ENCODE measurements around the gene FAM193A.

The FAM193A gene

DNA sequence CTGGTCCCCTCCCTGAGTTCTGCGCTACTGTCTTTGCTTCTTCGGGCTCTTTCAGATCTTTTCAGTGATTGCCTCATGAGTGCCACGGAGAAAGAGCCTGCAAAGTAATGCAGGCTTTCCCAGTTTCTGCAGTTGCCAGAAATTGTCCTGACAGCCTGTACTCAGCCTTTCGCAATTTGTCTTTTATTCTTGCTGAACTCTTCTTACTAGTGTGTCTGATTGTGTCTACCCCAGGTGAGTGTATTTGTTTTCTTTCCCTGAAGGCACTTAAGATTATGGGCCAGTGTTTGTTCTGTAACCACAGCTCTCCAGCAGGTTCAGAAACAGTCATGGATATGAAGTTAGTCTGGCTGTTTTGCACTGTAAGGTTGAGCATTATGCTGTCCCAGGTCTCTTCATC, 47.1 kb downstream of the FAM193A start:
- H2AFZ ChIP-seq (ENCODE audit: low read length), result no peak overlapping the region
- H3K36me3 ChIP-seq (ENCODE audit: insufficient read depth, low read length), result no peaks in the 10 kb centered on the region
- no peaks in the 10 kb centered on the region for H3K9me3 ChIP-seq (ENCODE audit: low read length)
- H3K4me1 ChIP-seq (ENCODE audit: insufficient read depth, low read length, severe bottlenecking), result peaks cover 23% of the 10 kb centered on the region
- peaks cover 20% of the 10 kb centered on the region for H3K79me2 ChIP-seq (ENCODE audit: insufficient read depth, low read length)
- H3K9me2 ChIP-seq (ENCODE audit: low read depth, low read length), result no peaks in the 10 kb centered on the region
- no peak overlapping the region for H3K9ac ChIP-seq (ENCODE audit: low read length)
- no peak overlapping the region for H3K27ac ChIP-seq (ENCODE audit: low read depth, low read length, poor library complexity, severe bottlenecking)
- H3K27me3 ChIP-seq (ENCODE audit: insufficient read depth, low read length), result no peaks in the 10 kb centered on the region
- no peaks in the 10 kb centered on the region for H4K20me1 ChIP-seq (ENCODE audit: insufficient read depth, low read length)
- no peaks in the 10 kb centered on the region for H3F3A ChIP-seq (ENCODE audit: insufficient read depth, low read length)
- H3K4me2 ChIP-seq (ENCODE audit: low read length), result no peak overlapping the region
- no peak for TF ChIP-seq EZH2 (IDR thresholded peaks at IDR 0.05; ENCODE audit: borderline replicate concordance, low read length)
- TF ChIP-seq, protein P1, sequence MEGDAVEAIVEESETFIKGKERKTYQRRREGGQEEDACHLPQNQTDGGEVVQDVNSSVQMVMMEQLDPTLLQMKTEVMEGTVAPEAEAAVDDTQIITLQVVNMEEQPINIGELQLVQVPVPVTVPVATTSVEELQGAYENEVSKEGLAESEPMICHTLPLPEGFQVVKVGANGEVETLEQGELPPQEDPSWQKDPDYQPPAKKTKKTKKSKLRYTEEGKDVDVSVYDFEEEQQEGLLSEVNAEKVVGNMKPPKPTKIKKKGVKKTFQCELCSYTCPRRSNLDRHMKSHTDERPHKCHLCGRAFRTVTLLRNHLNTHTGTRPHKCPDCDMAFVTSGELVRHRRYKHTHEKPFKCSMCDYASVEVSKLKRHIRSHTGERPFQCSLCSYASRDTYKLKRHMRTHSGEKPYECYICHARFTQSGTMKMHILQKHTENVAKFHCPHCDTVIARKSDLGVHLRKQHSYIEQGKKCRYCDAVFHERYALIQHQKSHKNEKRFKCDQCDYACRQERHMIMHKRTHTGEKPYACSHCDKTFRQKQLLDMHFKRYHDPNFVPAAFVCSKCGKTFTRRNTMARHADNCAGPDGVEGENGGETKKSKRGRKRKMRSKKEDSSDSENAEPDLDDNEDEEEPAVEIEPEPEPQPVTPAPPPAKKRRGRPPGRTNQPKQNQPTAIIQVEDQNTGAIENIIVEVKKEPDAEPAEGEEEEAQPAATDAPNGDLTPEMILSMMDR (IDR thresholded peaks at IDR 0.05; ENCODE audit: low read length), result no peak
- H3K4me3 ChIP-seq (ENCODE audit: low read depth, low read length, poor library complexity, severe bottlenecking), result no peak overlapping the region

DNA sequence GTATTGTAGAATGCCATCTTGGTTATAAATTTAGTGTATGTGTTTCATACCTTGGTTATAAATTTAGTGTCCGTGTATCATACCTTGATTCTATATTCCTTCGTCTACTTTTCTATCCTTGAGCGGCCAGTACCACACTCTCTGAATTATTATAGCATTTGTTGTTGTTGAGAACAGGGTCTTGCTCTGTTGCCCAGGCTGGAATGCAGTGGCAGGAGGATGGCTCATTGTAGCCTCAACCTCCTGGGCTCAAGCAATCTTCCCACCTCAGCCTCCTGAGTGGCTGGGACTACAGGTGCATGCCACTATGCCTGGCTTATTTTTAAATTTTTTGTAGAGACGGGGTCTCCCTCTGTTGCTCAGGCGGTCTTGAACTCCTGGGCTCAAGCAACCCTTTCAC, 50.1 kb downstream of the FAM193A start:
- Histone ChIP-seq H3K4me2 (ENCODE audit: low read length) (no peak overlapping the region), H3K9me2 (ENCODE audit: low read depth, low read length) (no peaks in the 10 kb centered on the region), H3K4me3 (ENCODE audit: low read depth, low read length, poor library complexity, severe bottlenecking) (no peak overlapping the region), H3K9ac (ENCODE audit: low read length) (no peak overlapping the region), H3K79me2 (ENCODE audit: insufficient read depth, low read length) (peaks cover 33% of the 10 kb centered on the region), H4K20me1 (ENCODE audit: insufficient read depth, low read length) (no peaks in the 10 kb centered on the region), H3K27ac (ENCODE audit: low read depth, low read length, poor library complexity, severe bottlenecking) (no peak overlapping the region), H3F3A (ENCODE audit: insufficient read depth, low read length) (no peaks in the 10 kb centered on the region), H3K36me3 (ENCODE audit: insufficient read depth, low read length) (no peaks in the 10 kb centered on the region), H3K9me3 (ENCODE audit: low read length) (no peaks in the 10 kb centered on the region), H3K4me1 (ENCODE audit: insufficient read depth, low read length, severe bottlenecking) (peaks cover 31% of the 10 kb centered on the region), H2AFZ (ENCODE audit: low read length) (no peak overlapping the region), H3K27me3 (ENCODE audit: insufficient read depth, low read length) (no peaks in the 10 kb centered on the region)
- TF ChIP-seq, protein P1 (IDR thresholded peaks at IDR 0.05; ENCODE audit: low read length), result no peak
- TF ChIP-seq EZH2 (IDR thresholded peaks at IDR 0.05; ENCODE audit: borderline replicate concordance, low read length), result no peak

DNA sequence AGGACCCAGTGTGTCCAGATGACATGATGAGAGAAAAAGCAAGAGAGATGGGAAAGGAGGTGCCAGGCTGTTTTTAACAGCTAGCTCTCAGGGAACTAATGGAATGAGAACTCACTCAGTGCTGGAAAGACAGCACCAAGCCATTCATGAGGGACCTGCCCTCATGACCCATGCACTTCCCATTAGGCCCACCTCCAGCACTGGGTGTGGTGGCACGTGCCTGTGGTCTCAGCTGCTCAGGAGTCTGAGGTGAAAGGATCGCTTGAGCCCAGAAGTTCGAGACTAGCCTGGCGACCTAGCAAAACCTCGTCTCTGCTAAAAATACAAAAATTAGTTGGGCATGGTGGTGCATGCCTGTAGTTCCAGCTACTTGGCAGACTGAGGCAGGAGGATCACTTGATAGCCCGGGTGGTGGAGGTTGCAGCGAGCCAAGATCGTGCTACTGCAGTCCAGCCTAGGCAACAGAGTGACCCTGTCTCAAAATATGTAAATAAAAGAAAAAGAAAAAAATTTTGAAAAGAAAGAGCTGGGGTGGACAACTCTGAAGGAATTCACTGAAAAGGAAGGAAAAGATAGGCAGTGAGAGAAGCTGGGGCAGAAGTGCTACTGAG, 50.9 kb downstream of the FAM193A start:
- Histone ChIP-seq H3K9ac (ENCODE audit: low read length) (no peak overlapping the region), H3K4me2 (ENCODE audit: low read length) (no peak overlapping the region), H4K20me1 (ENCODE audit: insufficient read depth, low read length) (no peaks in the 10 kb centered on the region), H3K4me3 (ENCODE audit: low read depth, low read length, poor library complexity, severe bottlenecking) (no peak overlapping the region), H3K9me3 (ENCODE audit: low read length) (no peaks in the 10 kb centered on the region), H3F3A (ENCODE audit: insufficient read depth, low read length) (no peaks in the 10 kb centered on the region), H2AFZ (ENCODE audit: low read length) (no peak overlapping the region), H3K27ac (ENCODE audit: low read depth, low read length, poor library complexity, severe bottlenecking) (no peak overlapping the region), H3K4me1 (ENCODE audit: insufficient read depth, low read length, severe bottlenecking) (peaks cover 25% of the 10 kb centered on the region), H3K9me2 (ENCODE audit: low read depth, low read length) (no peaks in the 10 kb centered on the region), H3K79me2 (ENCODE audit: insufficient read depth, low read length) (peaks cover 37% of the 10 kb centered on the region), H3K27me3 (ENCODE audit: insufficient read depth, low read length) (no peaks in the 10 kb centered on the region), H3K36me3 (ENCODE audit: insufficient read depth, low read length) (no peaks in the 10 kb centered on the region)
- no peak for TF ChIP-seq EZH2 (IDR thresholded peaks at IDR 0.05; ENCODE audit: borderline replicate concordance, low read length)
- TF ChIP-seq, protein P1 (IDR thresholded peaks at IDR 0.05; ENCODE audit: low read length), result no peak

Measured in OCI-LY1 (cell line).